GM19455 (cell line): ENCODE results near the gene FCGR2B.
"Not testable (repeated sequence)": the region's sequence is repeated elsewhere in the genome, so short reads cannot be mapped to it uniquely, and the experiment has no call there.

Experiments
- ATAC-seq: cut with Tn5 transposase; IDR thresholded peaks from one replicate; pipeline ENCODE4 v1.9.1; 2021; ENCODE audit not compliant: unreplicated experiment

The FCGR2B gene

DNA sequence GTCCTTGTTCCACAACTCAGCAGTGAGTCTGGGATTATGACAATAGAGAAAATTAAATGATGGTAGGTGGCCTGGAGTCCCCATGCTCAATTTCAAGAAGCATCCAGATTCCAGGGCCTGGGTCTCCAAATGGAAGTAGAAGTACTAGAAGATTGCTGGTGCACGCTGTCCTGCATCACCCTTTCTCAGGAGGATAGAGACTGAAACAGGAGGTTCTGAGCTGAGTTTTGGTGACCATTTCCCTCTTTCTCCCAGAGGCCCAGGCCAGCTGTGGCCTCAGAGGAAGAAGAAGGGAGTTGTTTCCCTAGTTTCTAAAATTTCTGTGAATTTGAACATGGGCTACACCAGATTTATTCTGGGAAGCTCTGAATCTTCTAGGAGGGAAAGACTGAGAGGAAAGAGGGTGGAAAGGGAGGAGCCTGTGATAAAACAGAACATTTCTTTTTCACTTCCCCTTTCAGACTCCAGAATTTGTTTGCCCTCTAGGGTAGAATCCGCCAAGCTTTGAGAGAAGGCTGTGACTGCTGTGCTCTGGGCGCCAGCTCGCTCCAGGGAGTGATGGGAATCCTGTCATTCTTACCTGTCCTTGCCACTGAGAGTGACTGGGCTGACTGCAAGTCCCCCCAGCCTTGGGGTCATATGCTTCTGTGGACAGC, at the start of gene FCGR2B:
Gene FCGR2B (plus strand): TSS at position 460 of the 656 bp plus-strand sequence. CDS start 99 bp downstream, at position 559.
- peak; percentile 60 for ATAC-seq

DNA sequence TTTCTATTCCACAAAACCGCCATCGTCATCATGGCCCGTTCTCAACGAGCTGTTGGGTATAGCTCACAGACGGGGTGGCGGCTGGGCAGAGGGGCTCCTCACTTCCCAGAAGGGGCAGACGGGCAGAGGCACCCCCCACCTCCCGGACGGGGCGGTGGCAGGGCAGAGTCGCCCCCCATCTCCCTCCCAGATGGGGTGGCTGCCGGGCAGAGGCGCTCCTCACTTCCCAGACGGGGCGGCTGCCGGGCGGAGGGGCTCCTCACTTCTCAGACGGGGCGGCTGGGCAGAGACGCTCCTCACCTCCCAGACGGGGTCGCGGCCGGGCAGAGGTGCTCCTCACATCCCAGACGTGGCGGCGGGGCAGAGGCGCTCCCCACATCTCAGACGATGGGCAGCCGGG, 46.5 kb upstream of the FCGR2B start:
- not testable (repeated sequence) for ATAC-seq

DNA sequence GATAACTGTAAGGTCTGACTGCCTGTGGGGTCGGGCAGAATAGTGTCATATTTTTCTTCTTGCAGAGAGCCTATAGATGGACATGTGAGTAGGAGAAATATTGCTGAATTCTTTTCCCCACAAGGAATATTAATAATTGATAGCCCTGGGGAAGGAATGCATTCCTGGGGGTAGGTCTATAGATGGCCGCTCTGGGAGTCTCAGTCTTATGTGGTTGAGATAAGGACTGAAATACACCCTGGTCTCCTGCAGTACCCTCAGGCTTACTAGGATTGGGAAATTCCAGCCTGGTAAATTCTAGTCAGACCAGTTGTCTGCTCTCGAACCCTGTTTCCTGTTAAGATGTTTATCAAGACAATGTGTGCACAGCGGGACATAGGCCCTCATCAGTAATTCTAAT, 44.4 kb upstream of the FCGR2B start:
- not testable (repeated sequence) for ATAC-seq

DNA sequence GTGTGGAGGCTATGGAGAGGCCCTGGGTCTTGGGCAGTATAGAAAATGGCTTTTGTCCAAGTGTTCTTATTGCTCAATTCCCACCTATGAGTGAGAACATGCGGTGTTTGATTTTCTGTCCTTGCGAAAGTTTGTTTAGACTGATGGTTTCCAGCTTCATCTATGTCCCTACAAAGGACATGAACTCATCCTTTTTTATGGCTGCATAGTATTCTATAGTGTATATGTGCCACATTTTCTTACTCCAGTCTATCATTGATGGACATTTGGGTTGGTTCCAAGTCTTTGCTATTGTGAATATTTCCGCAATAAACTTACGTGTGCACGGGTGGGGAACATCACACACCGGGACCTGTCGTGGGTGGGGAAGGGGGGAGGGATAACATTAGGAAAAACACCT, 42.5 kb upstream of the FCGR2B start:
- not testable (repeated sequence) for ATAC-seq

DNA sequence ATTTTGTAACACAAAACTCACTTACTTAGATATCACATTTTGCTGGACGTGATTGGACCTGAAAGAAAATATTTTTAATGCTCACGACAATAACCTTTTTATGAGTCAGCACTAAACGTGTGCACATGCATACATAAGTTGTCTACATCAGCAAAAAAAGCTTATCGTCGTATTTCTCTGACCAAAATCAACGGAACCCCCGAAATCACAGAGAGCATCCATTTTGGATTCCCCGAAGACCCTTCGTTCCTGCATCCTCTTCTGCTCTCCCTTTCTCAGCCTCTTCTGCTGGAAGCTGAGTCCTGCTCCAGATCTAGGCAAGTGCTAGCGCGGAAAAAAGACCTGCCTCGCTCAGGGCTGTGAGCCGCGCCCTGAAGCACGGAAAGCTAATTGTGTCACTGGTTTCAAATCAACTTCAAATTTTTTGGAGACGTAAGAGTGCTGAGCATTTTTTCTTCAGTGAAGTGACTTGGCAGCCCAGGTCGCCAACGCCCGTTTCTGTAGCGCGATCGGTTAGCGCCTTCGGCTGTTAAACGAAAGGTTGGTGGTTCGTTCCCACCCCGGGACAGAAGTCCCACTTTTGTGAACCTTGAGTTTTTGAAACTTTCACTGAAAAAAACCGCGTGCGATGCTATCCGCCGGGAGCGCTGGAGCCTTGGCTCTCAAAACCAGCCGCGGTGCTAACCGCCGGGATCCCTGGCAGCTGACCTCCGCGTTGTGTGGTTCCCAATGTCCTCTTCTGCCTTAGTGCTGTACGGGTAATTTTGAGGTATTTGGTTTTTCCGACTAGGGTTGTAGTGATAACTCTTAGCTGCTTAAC, 41.6 kb upstream of the FCGR2B start:
- ATAC-seq: peak; percentile 50

DNA sequence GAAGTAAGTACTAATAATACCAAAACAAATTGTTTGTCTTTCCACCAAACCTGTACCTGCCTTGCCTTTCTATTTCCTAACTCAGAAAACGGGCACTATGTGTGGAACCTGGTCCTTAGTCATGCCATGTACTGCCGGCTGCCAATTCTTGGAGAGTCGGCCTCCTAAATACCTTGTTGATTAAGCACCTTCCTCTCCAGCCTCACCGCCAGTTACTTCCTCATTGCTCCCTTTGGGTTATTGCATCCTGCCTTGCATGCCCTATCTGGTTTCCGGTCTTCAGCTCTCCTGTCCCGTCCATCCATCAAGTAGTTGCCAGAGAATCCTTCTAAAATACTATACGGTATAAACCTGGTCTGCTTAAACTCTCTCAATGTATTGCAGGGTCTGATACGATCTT, 40.9 kb upstream of the FCGR2B start:
- ATAC-seq: peak; percentile 33

DNA sequence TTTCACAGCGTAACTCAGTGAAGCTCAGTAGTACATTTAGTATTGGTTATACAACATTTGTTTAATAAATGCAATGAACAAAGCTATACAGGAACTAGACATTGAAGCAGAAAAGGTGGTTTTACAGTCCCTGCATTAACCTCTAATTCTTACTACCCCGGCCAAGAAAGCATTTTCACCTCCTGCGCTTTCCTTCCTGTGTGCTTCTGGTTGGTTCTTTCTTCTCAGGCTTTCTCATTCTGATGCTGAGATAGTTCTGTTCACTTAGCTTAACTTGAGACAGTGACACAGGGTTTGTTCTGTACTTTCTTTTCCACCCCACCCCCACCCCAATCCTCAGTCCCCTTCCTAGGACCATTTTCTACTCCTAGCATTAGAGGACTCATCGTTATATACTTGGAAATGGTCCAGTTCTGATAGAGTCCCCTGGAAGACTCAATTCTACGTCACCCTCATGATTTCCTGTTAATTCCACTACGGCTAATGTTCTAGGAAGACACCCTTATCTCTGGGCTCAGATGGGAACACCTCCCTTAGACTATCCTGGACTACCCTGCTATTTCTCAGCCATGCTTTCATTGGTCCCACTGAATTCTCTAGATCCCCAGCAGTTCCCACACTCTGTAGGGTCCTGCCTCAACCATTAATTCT, 39.4 kb upstream of the FCGR2B start:
- peak; percentile 39 for ATAC-seq

DNA sequence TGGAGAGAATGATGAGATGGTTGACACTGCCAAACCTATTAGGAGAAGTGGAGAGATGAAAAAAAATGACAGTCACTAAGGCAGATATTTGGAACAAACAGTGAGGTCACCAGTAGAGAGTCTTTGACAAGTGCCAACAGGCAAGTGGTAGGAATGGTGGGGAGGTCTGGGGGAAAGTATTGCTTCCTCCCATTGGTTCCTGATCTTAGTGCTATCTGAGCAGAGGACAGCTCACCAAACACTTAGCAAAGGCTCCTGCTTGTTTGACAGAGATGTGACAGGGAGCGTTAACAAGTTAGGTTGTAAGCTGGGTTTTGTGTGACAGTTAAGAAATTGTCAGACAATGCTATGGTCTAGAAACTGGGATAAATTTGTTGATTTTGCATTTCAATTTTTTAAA, 38.3 kb upstream of the FCGR2B start:
- not testable (repeated sequence) for ATAC-seq

DNA sequence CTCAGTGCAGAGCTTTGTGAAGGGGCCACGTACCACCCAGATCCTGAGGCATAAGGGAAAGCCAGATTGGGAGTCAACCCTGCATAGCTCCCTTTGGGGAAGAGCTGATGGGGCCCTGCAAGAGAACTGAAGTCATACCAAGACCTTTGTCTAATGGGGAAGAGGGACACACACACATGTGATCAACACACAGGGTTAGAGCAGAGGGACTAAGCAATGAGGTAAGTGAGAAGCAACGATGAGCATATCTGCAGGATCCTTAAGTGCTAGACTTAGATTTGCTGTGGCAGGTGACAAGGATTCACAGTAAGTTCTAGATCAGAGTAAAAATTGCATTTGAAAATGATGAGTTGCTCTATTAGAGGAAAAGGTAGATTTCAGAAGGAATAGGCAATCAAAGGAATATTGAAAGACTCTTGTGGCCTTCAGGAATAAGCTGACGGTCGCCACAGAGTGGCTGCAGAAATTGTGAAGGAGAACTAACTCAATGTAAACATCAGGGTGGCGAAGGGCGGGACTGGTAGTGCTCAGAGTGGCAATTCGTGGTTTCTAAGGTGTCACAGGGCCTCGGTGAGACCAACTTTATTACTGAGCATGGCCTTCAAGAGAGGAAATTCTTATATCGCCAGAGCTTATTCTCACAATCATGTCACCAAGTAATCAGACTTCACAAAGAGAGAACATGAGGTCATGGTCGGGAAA, 36.3 kb upstream of the FCGR2B start:
- not testable (repeated sequence) for ATAC-seq

DNA sequence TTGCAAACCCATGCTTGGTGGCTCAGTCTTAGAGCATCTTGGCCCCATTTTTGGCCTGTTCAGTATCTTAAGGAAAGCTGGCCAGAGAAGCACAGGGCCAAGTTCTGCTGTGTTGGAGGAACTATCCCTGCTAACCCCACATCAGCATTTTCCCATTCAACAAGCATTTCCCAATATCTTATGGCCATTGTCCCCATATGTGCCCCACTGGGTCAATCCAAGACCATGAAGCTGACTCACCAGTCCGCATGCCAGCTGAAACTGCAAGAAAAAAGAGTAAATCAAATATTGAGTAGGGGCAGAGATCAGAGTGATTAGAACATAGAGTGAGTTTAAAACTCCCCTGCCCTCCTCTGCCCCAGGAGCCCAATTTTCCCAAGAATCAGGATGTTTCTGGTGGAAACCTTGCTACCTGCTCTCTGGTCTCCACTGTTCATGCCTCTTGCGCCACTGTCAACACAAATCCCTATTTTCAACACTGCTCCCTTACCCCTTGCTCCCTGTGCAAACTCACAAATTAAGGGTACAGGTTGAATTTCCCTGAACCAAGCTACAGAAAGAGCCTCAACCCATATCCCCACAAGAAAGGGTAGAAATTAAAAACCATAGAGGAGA, 32.7 kb upstream of the FCGR2B start:
- not testable (repeated sequence) for ATAC-seq

DNA sequence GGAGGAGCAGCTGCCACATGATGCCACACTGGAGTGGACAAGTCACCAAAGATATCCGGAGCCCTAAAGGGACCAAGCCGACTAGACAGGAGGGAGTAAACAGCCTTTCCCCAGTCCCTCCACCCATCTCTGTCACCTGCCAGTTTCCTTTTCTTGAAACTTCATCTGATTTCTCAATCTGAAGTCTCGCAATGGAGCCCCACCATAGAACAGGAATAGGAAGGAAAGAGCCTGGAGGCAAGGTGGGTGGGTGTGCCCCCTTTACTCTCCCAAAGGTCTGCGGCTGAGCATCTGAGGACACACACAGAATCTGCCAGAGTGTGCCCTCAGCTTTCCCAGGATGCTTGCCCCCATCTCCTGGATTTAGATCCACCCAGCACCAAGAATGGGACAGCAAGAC, 31.9 kb upstream of the FCGR2B start, which contains the start of gene FCGR3B:
Gene FCGR3B (minus strand): TSS at position 101 of the 400 bp plus-strand sequence. CDS start 82 bp downstream, at position 19.
- ATAC-seq: no peak

DNA sequence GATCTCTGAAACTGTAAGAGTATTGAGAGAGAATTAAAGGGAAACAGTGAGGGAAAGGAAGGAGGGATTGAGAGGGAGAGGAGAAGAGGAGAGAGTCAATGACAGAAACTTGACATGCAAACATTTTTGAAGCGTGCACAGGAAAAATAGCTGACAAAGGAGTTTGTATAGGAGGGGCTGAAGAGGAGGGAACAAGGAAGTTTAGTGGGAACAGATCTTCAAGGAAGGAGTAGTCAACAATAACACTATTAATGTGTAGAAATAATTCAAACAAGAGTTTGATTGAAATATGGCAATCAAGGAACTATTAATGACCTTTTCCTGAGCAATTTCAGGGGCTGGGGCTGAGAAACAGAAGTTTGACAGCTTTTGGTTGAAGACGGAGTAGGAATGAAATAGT, 27.9 kb upstream of the FCGR2B start:
- ATAC-seq: not testable (repeated sequence)

DNA sequence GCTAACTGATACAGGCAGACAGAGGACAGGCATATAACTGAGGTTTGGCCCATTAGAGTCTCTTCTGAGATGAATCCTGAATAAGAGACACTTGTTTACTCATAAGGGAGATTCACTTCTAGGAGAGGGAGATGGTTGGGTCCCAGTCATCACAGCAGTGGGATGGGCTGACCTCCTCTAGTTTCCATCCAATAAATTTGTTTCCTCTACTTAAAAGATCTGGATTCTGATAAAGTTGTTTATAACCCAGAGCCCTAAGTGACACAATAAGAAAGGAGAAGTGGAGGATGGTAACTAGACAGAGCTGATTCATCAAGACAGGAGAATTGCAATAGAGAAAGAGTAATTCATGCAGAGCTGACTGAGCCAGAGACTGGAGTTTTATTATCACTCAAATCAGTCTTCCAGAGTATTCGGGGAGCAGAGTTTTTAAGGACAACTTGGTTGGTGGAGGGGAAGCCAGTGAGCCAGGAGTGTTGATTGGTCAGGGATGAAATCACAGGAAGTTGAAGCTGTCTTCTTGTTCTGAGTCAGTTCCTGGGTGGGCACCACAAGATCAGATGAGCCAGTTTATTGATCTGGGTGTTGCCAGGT, 26.7 kb upstream of the FCGR2B start:
- ATAC-seq: not testable (repeated sequence)

DNA sequence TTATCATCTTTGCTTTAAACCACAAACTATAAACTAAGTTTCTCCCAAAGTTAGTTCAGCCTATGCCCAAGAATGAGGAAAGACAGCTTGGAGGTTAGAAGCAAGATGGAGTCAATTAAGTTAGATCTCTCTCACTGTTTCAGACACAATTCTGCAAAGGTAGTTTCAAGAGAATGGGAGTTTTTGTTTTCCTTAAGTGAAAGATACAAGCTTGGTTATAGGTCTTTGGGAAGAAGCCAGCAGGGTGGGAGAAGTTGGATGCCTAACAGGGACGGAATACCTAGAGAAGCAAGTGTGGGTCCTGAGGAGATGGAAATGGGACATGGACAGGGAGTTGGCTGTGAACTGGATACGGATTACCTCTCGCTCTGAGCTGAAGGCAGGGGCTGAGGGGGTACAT, 26.0 kb upstream of the FCGR2B start:
- ATAC-seq: not testable (repeated sequence)

DNA sequence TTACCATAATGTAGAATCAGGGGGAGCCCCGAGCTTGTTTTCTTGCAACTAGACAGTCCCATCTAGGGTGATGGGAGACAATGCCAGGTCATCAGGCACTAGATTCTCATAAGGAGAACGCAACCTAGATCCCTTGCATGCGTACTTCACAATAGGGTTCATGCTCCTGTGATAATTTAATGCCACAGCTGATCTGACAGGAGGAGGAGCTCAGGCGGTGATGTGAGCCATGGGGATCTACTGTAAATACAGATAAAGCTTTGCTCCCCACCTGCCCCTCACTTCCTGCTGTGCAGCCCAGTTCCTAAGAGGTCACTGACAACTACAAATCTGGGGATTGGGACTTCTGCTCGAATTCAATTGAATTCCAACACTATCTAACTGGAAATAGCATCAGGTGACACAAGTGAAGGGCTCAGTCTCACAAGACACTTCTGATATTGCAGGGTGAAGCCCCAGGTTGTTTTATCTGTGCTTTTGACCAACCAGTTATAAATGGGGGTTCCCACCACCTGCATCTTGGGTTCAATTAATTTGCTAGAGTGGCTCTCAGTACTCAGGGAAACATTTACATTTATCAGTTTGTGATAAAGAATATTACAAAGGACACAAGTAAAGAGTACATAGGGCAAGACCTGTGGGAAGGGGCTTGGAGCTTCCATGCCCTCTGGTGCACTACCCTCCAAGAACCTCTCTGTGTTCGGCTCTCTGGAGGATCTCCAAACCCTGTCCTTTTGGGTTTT, 24.5 kb upstream of the FCGR2B start:
- not testable (repeated sequence) for ATAC-seq

DNA sequence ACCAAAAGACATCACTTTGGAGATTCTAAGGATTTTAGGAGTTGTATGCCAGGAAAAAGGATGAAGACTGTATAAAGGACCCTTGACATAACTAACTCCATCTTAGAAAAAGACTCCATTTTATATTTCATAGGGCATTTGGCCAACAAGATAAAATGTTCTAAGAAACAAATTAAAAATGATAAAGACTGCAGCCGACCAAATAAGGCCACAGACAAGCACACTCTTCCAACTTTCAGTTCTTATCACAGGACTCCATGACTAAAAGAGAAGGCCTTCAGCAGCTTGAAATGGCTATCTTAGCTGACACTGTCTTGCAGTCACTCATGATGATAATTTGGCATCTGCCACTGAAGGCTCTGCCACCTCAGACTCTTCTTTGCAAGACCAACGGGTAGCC, 23.7 kb upstream of the FCGR2B start:
- ATAC-seq: not testable (repeated sequence)

DNA sequence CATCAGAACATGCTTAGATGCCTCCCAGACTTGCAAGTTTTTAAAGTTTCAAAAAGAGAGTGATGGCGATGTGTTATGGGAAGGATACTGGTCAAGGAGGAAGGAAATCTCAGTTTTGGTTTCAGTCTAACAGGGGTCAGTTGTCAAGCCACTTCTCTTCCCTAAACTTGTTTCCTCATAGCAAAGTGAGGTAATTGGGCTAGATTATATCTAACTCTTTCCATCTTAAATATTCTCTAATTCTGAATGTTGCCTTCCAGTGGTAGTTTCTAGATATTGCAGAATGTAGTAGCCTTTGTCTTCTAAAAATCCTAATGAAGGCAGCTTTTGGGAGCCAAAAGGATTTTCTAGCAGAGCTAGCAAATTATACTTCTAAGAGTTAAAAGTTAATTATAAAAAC, 20.2 kb upstream of the FCGR2B start:
- not testable (repeated sequence) for ATAC-seq

DNA sequence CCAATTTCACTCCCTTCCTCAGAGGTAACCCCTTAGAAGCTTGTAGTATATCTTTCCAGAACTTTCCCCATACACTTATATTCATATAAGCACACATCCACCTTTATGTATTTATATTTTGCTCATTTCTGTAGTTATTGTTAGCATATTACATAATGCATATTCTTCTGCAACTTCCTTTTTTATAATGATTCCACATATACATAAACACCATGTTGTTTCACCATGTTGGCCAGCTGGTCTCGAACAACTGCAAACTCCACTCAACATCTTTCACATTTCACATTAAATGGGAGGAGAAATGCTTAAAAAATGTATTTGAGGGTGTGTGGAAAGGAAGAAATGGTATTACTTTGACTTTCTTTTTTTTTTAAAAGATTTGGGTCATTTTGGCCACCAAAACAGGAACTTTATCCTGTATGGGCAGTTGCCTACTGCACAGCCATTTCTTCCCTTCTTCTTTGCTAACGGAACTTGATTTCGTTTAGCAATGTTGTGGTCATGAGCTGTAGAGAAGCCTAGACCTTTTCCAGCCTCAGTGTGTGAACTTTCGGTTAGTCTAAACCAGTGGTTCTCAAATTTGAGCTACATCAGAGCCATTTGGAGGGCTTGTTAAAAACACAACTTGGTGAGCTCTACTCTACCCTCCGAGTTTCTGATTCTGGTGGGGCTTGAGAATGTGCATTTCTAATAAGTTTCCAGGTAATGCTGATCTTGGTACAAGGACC, 19.3 kb upstream of the FCGR2B start:
- not testable (repeated sequence) for ATAC-seq

DNA sequence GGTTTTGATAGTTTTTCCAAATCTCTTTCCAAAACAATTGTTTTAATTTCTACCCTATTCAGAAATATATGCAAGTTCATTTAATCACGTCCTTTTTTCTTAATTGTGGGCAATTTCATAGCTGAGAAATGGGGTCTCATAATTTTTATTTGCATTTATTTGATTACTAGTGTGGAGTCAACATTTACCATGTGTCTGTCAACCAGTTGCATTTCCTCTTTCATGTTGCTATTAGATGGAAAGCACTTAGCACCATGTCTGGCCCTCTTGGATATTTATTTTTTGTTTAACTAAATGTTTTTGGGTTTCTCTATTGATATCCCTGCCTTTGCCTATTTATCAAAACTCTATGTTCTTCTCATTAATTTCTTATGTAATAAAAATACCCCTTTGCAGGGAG, 18.1 kb upstream of the FCGR2B start:
- ATAC-seq: not testable (repeated sequence)
